T47D (cell line): ENCODE results near the gene KY.

Experiments
- DNase-seq, 2 experiments: peaks; one replicate each; pipeline versions ENCODE4 v3.0.0 to v3.0.0-alpha.2; 2011 to 2012; ENCODE audit warnings: low read depth in 1 of 2, low spot score in 1 of 2
- JUND ChIP-seq: IDR thresholded peaks from 2 replicates; pipeline ENCODE4 v1.6.1; 2012; ENCODE audit warnings: low read depth
- in situ Hi-C: cut with HindIII; loops from 2 replicates; pipeline ENCODE4 v1.10.0; 2016; ENCODE audit warnings: low sequenced_read_pairs, low pct_unique_long_range_greater_than_20kb

KY gene

GRCh38 chr3:134665243-134665642, 14.4 kb upstream of the KY start:
- no peak for TF ChIP-seq JUND
- no peak for DNase-seq

GRCh38 chr3:134663721-134664456, 13.1 kb upstream of the KY start:
- no peak for DNase-seq
- no peak for TF ChIP-seq JUND
- in situ Hi-C loops = no loop called here

More at GRCh38 chr3:134665243-134665642, 14.4 kb upstream of the KY start:
- in situ Hi-C loops = no loop called here

- no peak for TF ChIP-seq JUND
- in situ Hi-C loops = no loop called here
- no peak for DNase-seq
These were observed 9.2 kb upstream of the KY start for GRCh38 chr3:134660046-134660441.

GRCh38 chr3:134659391-134660045, 8.7 kb upstream of the KY start:
- no peak for TF ChIP-seq JUND
- DNase-seq = no peak
- in situ Hi-C loops = no loop called here

GRCh38 chr3:134658555-134658954, 7.7 kb upstream of the KY start:
- no peak for DNase-seq
- no peak for TF ChIP-seq JUND
- in situ Hi-C loops = no loop called here

- no peak for TF ChIP-seq JUND
- no peak for DNase-seq
- in situ Hi-C loops = no loop called here
These were observed 5.5 kb upstream of the KY start for GRCh38 chr3:134656211-134656800.

GRCh38 chr3:134655706-134656105, 4.9 kb upstream of the KY start:
- DNase-seq = no peak
- no peak for TF ChIP-seq JUND
- in situ Hi-C loops = no loop called here

GRCh38 chr3:134654031-134654430, 3.2 kb upstream of the KY start:
- DNase-seq = no peak
- in situ Hi-C loops = no loop called here
- TF ChIP-seq JUND = no peak

- no peak for TF ChIP-seq JUND
- in situ Hi-C loops = no loop called here
- no peak for DNase-seq
These were observed 2.2 kb upstream of the KY start for GRCh38 chr3:134652886-134653630.

- in situ Hi-C loops = no loop called here
- TF ChIP-seq JUND = no peak
These were observed 1.6 kb upstream of the KY start for GRCh38 chr3:134652409-134652831.

GRCh38 chr3:134651347-134652041, 672 bp upstream of the KY start:
- in situ Hi-C loops = no loop called here
- no peak for TF ChIP-seq JUND
- DNase-seq = no peak

More at GRCh38 chr3:134652409-134652831, 1.6 kb upstream of the KY start:
- DNase-seq = no peak

GRCh38 chr3:134649106-134649705, 1.6 kb downstream of the KY start:
- in situ Hi-C loops = no loop called here
- no peak for TF ChIP-seq JUND
- no peak for DNase-seq
